Small intestine (tissue), 7 donors: Measurements from ENCODE around the gene TMEM63C. TPM values are rescaled to one million over a fixed set of nuclear protein-coding genes. Genes with fewer than 3 reads are reported as not detected.
"Not testable (repeated sequence)": the region's sequence is repeated elsewhere in the genome, so short reads cannot be mapped to it uniquely, and the experiment has no call there.

Experiments
- DNase-seq, 2 donors: peaks; one replicate each; pipeline versions ENCODE4 v3.0.0 to v3.0.0-alpha.2; 2013
- FAIRE-seq: peaks from 2 replicates; lab custom pipeline; 2012; peaks lifted over from hg19 to GRCh38; lab: Jason Lieb, UNC
- H3K27ac ChIP-seq, 3 donors: one replicate each; pipeline ENCODE4 v1.5.1; 2013; ENCODE audit warnings: low read length in 2 of 3, mild to moderate bottlenecking in 2 of 3, control low read depth in 1 of 3, inconsistent platforms in 1 of 3, low read depth in 1 of 3, moderate library complexity in 1 of 3
- H3K27me3 ChIP-seq, 3 donors: one replicate each; pipeline ENCODE4 v1.6.1; 2013; ENCODE audit warnings: low read length in 3 of 3, inconsistent platforms in 1 of 3; ENCODE audit not compliant: control insufficient read depth in 3 of 3, insufficient read depth in 3 of 3
- H3K36me3 ChIP-seq, 3 donors: one replicate each; pipeline ENCODE4 v1.6.1; 2013; ENCODE audit warnings: low read length in 3 of 3, inconsistent platforms in 1 of 3, low read depth in 1 of 3, mild to moderate bottlenecking in 1 of 3, moderate library complexity in 1 of 3; ENCODE audit not compliant: control insufficient read depth in 3 of 3, insufficient read depth in 2 of 3
- H3K4me1 ChIP-seq, 3 donors: one replicate each; pipeline ENCODE4 v1.6.1; 2013; ENCODE audit warnings: low read length in 2 of 3, inconsistent platforms in 1 of 3, low read depth in 1 of 3, mild to moderate bottlenecking in 1 of 3, moderate library complexity in 1 of 3; ENCODE audit not compliant: control insufficient read depth in 3 of 3, insufficient read depth in 2 of 3
- H3K4me3 ChIP-seq, 3 donors: one replicate each; pipeline ENCODE4 v1.5.1; 2013; ENCODE audit warnings: low read length in 3 of 3, control low read depth in 1 of 3, inconsistent platforms in 1 of 3, low read depth in 1 of 3, mild to moderate bottlenecking in 1 of 3, moderate library complexity in 1 of 3
- H3K9me3 ChIP-seq, 2 donors: one replicate each; pipeline ENCODE4 v1.6.1; 2013; ENCODE audit warnings: low read depth in 1 of 2, low read length in 1 of 2; ENCODE audit not compliant: control insufficient read depth in 2 of 2, insufficient read depth in 1 of 2
- WGBS, 3 donors: extraction: QIAGEN DNeasy Blood & Tissue Kit; methylation state at CpG; one replicate each; pipeline ENCODE4 v1.1.7; 2013; 5-methylcytosine and 5-hydroxymethylcytosine counted together
- polyA plus RNA-seq, 4 donors: library from polyadenylated mRNA; stranded (reverse) in 3 of 4; unstranded in 1 of 4; fragments of 200-250 nt in 3 of 4; fragments of 120-200 nt in 1 of 4; gene quantifications; one replicate each; pipeline versions ENCODE4 v1.2.1 to v1.2.3, GENCODE V29; 2013
- donor health status: healthy with polysubstance abuse.
- donor health status: control.
- donor health status: control.
- donor health status: Bipolar disorder and iron deficiency.
- donor health status: healthy.

TMEM63C gene
- polyA plus RNA-seq, 4 donors = 0.27 to 9.4 (median 2.0) TPM; not detected in 1

GRCh38 chr14:77279719-77280118, 98.1 kb downstream of the TMEM63C start:
- 91 to 98% (median 96%) methylated on average over 13 of the region's 13 CpGs for WGBS, 3 donors
- Histone ChIP-seq H3K4me3 (no peak overlapping the region), H3K36me3 (peaks cover 2 to 61% (median 8%) of the 10 kb centered on the region in 3 donors), H3K4me1 (no peaks in the 10 kb centered on the region), H3K27ac (no peak overlapping the region), H3K27me3 (no peaks in the 10 kb centered on the region), H3K9me3 (no peaks in the 10 kb centered on the region)
- FAIRE-seq (no peak), DNase-seq (no peak)

- FAIRE-seq = not testable (repeated sequence)
Observed at GRCh38 chr14:77280921-77281320, 99.3 kb downstream of the TMEM63C start.

GRCh38 chr14:77281852-77282410, 100.3 kb downstream of the TMEM63C start:
- Histone ChIP-seq H3K4me3 (no peak overlapping the region), H3K36me3 (peaks cover 5 to 54% (median 11%) of the 10 kb centered on the region in 3 donors), H3K4me1 (no peaks in the 10 kb centered on the region), H3K27me3 (no peaks in the 10 kb centered on the region), H3K9me3 (no peaks in the 10 kb centered on the region), H3K27ac (no peak overlapping the region)
- FAIRE-seq = no peak
- no peak for DNase-seq
- WGBS, 3 donors = 91 to 94% (median 92%) methylated on average over 6 of the region's 6 CpGs

More at GRCh38 chr14:77280921-77281320, 99.3 kb downstream of the TMEM63C start:
- not testable (repeated sequence) for DNase-seq, H3K4me3 ChIP-seq, H3K27me3 ChIP-seq, H3K4me1 ChIP-seq, H3K9me3 ChIP-seq, H3K27ac ChIP-seq
- 97 to 98% (median 98%) methylated on average over 4 of the region's 4 CpGs for WGBS, 3 donors
- H3K36me3 ChIP-seq = peaks cover 5 to 58% (median 8%) of the 10 kb centered on the region in 3 donors

- DNase-seq (no peak), FAIRE-seq (no peak)
- H3K36me3 ChIP-seq = peaks cover 5 to 38% (median 5%) of the 10 kb centered on the region in 3 donors
- WGBS, 3 donors = 81 to 85% (median 83%) methylated on average over 4 of the region's 4 CpGs
- H3K27me3 ChIP-seq = no peaks in the 10 kb centered on the region
- no peaks in the 10 kb centered on the region for H3K9me3 ChIP-seq
- no peak overlapping the region for H3K27ac ChIP-seq
- no peak overlapping the region for H3K4me3 ChIP-seq
- H3K4me1 ChIP-seq = no peaks in the 10 kb centered on the region
Observed at GRCh38 chr14:77284066-77284465, 102.5 kb downstream of the TMEM63C start.

GRCh38 chr14:77284466-77284865, 102.9 kb downstream of the TMEM63C start:
- DNase-seq (no peak), FAIRE-seq (no peak)
- H3K36me3 ChIP-seq = peaks cover 5 to 35% (median 5%) of the 10 kb centered on the region in 3 donors
- no peak overlapping the region for H3K4me3 ChIP-seq
- WGBS, 3 donors = 88 to 96% (median 94%) methylated on average over 5 of the region's 5 CpGs
- no peaks in the 10 kb centered on the region for H3K27me3 ChIP-seq
- H3K4me1 ChIP-seq = no peaks in the 10 kb centered on the region
- H3K9me3 ChIP-seq = no peaks in the 10 kb centered on the region
- no peak overlapping the region for H3K27ac ChIP-seq

- Histone ChIP-seq H3K4me3 (no peak overlapping the region), H3K36me3 (peaks cover 5 to 29% (median 5%) of the 10 kb centered on the region in 3 donors), H3K27me3 (no peaks in the 10 kb centered on the region), H3K9me3 (no peaks in the 10 kb centered on the region), H3K27ac (no peak overlapping the region), H3K4me1 (no peaks in the 10 kb centered on the region)
- FAIRE-seq (no peak), DNase-seq (no peak)
- WGBS, 3 donors = 96 to 98% (median 97%) methylated on average over 5 of the region's 5 CpGs
Observed at GRCh38 chr14:77286576-77286975, 105.0 kb downstream of the TMEM63C start.

GRCh38 chr14:77290705-77291104, 109.1 kb downstream of the TMEM63C start:
- DNase-seq (no peak), FAIRE-seq (no peak)
- H3K4me3 ChIP-seq = no peak overlapping the region
- H3K36me3 ChIP-seq = peaks cover 3 to 17% (median 4%) of the 10 kb centered on the region in 3 donors
- H3K9me3 ChIP-seq = no peaks in the 10 kb centered on the region
- no peaks in the 10 kb centered on the region for H3K4me1 ChIP-seq
- 88 to 92% (median 91%) methylated on average over 4 of the region's 4 CpGs for WGBS, 3 donors
- H3K27me3 ChIP-seq = no peaks in the 10 kb centered on the region
- H3K27ac ChIP-seq = no peak overlapping the region

GRCh38 chr14:77296155-77296554, 114.6 kb downstream of the TMEM63C start:
- H3K27me3 ChIP-seq = no peaks in the 10 kb centered on the region
- no peak for DNase-seq
- H3K27ac ChIP-seq = no peak overlapping the region
- no peaks in the 10 kb centered on the region for H3K9me3 ChIP-seq
- peaks cover 3 to 42% (median 7%) of the 10 kb centered on the region in 3 donors for H3K36me3 ChIP-seq
- no peak overlapping the region for H3K4me3 ChIP-seq
- H3K4me1 ChIP-seq = peaks cover 0 to 17% (median 0%) of the 10 kb centered on the region in 3 donors
- FAIRE-seq = no peak
- 85 to 93% (median 89%) methylated on average over 11 to 13 of the region's 13 CpGs for WGBS, 3 donors

- 92 to 94% (median 93%) methylated on average over 8 of the region's 8 CpGs for WGBS, 3 donors
- Histone ChIP-seq H3K36me3 (peaks cover 3 to 45% (median 7%) of the 10 kb centered on the region in 3 donors), H3K4me1 (peaks cover 0 to 20% (median 0%) of the 10 kb centered on the region in 3 donors), H3K4me3 (no peak overlapping the region), H3K9me3 (no peaks in the 10 kb centered on the region), H3K27me3 (no peaks in the 10 kb centered on the region), H3K27ac (no peak overlapping the region)
- DNase-seq (no peak), FAIRE-seq (no peak)
Observed at GRCh38 chr14:77296906-77297305, 115.3 kb downstream of the TMEM63C start.
